ENCODE data around the gene NUMA1. TPM values are rescaled to one million over a fixed set of nuclear protein-coding genes. Genes with fewer than 3 reads are reported as not detected.

The NUMA1 gene
- total and polyA plus RNA-seq, 2 of the 8 experiments (the other 6 are each of a cell fraction or from before 2014, with no cell fraction given) = 101 to 107 TPM

DNA sequence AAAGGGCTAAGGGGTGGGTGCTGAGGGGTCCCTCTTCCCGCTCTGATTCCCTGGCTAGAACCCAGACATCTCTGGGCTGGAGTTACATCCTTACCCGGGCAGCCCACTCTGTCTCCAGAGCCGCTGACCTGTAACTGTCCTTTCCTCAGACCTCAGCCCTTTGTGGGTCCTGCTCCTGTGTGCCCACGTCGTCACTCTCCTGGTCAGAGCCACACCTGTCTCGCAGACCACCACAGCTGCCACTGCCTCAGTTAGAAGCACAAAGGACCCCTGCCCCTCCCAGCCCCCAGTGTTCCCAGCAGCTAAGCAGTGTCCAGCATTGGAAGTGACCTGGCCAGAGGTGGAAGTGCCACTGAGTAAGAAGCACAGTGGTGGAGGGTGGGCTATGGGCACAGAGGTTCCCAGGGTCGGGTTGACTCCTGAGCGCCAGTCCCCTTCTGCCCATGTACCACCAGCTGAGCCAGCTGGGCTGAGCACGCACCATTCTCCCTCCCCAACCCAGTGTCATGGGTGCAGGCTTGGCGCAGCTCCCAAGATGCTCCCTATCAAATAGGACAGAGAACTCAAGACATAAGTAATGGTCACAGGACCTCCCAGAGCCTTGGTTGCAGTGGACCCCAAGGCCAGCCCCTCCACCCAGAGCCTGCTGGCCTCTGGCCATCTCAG, 80.0 kb downstream of the NUMA1 start:
- Histone ChIP-seq H3K27ac (ENCODE audit: low read depth, low read length) (no peak overlapping the region), H2BK15ac (ENCODE audit: low read length) (no peak overlapping the region), H3K79me1 (ENCODE audit: low read depth, low read length) (no peaks in the 10 kb centered on the region), H4K20me1 (replicated peaks in 1 of 2; ENCODE audit: control insufficient read depth in 1 of 2, insufficient read depth in 2 of 2, low read length in 2 of 2) (peaks cover 18 to 22% of the 10 kb centered on the region in 2 experiments), H3K56ac (replicated peaks; ENCODE audit: insufficient read length, low read depth, low read length) (no peak overlapping the region), H3K36me3 (ENCODE audit: control insufficient read depth in 2 of 4, insufficient read depth in 4 of 4, low read length in 3 of 4) (peaks cover 20 to 38% (median 26%) of the 10 kb centered on the region in 4 experiments), H3K23ac (ENCODE audit: insufficient read length) (no peak overlapping the region), H2BK5ac (ENCODE audit: low read depth, low read length) (no peak overlapping the region), H3K4me1 (replicated peaks in 1 of 4; ENCODE audit: control insufficient read depth in 3 of 4, insufficient read depth in 4 of 4, low read length in 3 of 4) (no peaks in the 10 kb centered on the region), H3K4me2 (ENCODE audit: insufficient read depth in 1 of 2, low read depth in 2 of 2, low read length in 2 of 2) (no peak overlapping the region), H2BK20ac (ENCODE audit: low read length) (no peak overlapping the region), H3K9me3 (ENCODE audit: insufficient read depth in 2 of 2, low read depth in 1 of 2, low read length in 1 of 2) (no peaks in the 10 kb centered on the region), H3K9ac (replicated peaks in 1 of 4; ENCODE audit: extremely low read depth in 1 of 4, low read depth in 3 of 4, low read length in 3 of 4) (no peak overlapping the region), H3K79me2 (ENCODE audit: control insufficient read depth in 1 of 2, insufficient read depth in 2 of 2, low read length in 2 of 2) (no peaks in the 10 kb centered on the region; a peak in 1 of 4 replicates), H3K23me2 (ENCODE audit: low read depth, low read length) (no peaks in the 10 kb centered on the region), H2AFZ (ENCODE audit: low read length) (no peak overlapping the region), H4K8ac (ENCODE audit: extremely low read depth, insufficient read depth, low read length) (no peak overlapping the region; the same call in 1 of the 2 replicates), H2BK12ac (ENCODE audit: low read depth, low read length) (no peak overlapping the region), H2AK5ac (ENCODE audit: low read depth, low read length) (no peak overlapping the region), H4K91ac (replicated peaks; ENCODE audit: insufficient read length, low read length) (no peak overlapping the region), H3K14ac (ENCODE audit: insufficient read length) (no peak overlapping the region), H4K5ac (ENCODE audit: insufficient read length, low read depth, low read length) (no peak overlapping the region), H3K18ac (ENCODE audit: extremely low read depth, low read length) (no peak overlapping the region), H3K27me3 (replicated peaks in 1 of 4; ENCODE audit: control insufficient read depth in 3 of 4, extremely low read depth in 1 of 4, insufficient read depth in 3 of 4, low read length in 3 of 4) (no peaks in the 10 kb centered on the region), H2BK120ac (replicated peaks; ENCODE audit: low read depth, low read length) (no peak overlapping the region), H3K4me3 (ENCODE audit: extremely low read depth in 1 of 4, insufficient read depth in 2 of 4, low read depth in 3 of 4, low read length in 4 of 4) (no peak overlapping the region), H3K4ac (replicated peaks; ENCODE audit: insufficient read length, low read depth, low read length) (no peak overlapping the region)
- ChIA-PET CTCF (ENCODE audit: partially characterized antibody) (interaction anchor here (0.7 to 3.7 kb wide), 6 partner anchors 8 to 114 kb away, joined by 3 to 18 read pairs (median 7); no protein-coding TSS in a partner anchor), POLR2A (ENCODE audit: partially characterized antibody) (interaction anchor here (0.7 to 1.2 kb wide), 5 partner anchors 14 to 223 kb away, joined by 3 to 4 read pairs (median 3); no protein-coding TSS in a partner anchor)
- WGBS, 2 experiments (ENCODE audit: extremely low coverage in 1 of 2, insufficient coverage in 1 of 2, insufficient read length in 1 of 2, insufficient replicate concordance in 2 of 2, low coverage in 1 of 2, low lambda C conversion rate in 2 of 2, missing lambda C conversion rate in 1 of 2) = 92% methylated on average over 10 of the region's 10 CpGs; no CpG with 5 or more reads in 1 of the 2 experiments
- FAIRE-seq (no peak), DNase-seq (ENCODE audit: low read depth in 1 of 2, low spot score in 2 of 2) (no peak)
- no peak for TF ChIP-seq EP300 (IDR thresholded peaks at IDR 0.05; ENCODE audit: borderline replicate concordance in 1 of 2, low read depth in 2 of 2, low read length in 2 of 2)
